Measurements from ENCODE around the gene HMGCS2. TPM values are rescaled to one million over a fixed set of nuclear protein-coding genes. Genes with fewer than 3 reads are reported as not detected.
A peak's percentile ranks its signal among the peaks of the same experiment; 100 is the strongest.

Gene HMGCS2
- total RNA-seq, 4 donors from 2014 or later = 6.4 to 8.1 TPM; not detected in 2

GRCh38 chr1:119797606-119798005 is 28.9 kb upstream of the HMGCS2 start:
- intact Hi-C loops (cut with DNase I) = no loop called here
- TF ChIP-seq CTCF (IDR thresholded peaks at IDR 0.05) (no peak), POLR2A (IDR thresholded peaks at IDR 0.05) (no peak)
- no peaks in the 10 kb centered on the region for H3K9me3 ChIP-seq
- no peaks in the 10 kb centered on the region for H3K36me3 ChIP-seq
- WGBS, 2 donors = 96 to 97% methylated on average over 7 of the region's 7 CpGs
- DNase-seq = no peak
- H3K4me3 ChIP-seq (replicated peaks in 1 of 3) = no peak overlapping the region
- H3K27ac ChIP-seq = no peak overlapping the region
- no peaks in the 10 kb centered on the region for H3K27me3 ChIP-seq
- peaks cover 0 to 6% of the 10 kb centered on the region in 2 donors for H3K4me1 ChIP-seq

- Histone ChIP-seq H3K4me3 (replicated peaks in 1 of 3) (no peak overlapping the region), H3K27ac (no peak overlapping the region), H3K27me3 (no peaks in the 10 kb centered on the region), H3K9me3 (no peaks in the 10 kb centered on the region), H3K36me3 (no peaks in the 10 kb centered on the region), H3K4me1 (peaks cover 0 to 6% of the 10 kb centered on the region in 2 donors)
- TF ChIP-seq POLR2A (IDR thresholded peaks at IDR 0.05) = no peak
- no peak for TF ChIP-seq CTCF (IDR thresholded peaks at IDR 0.05)
- intact Hi-C loops (cut with DNase I) = no loop called here
- 75 to 86% methylated on average over 1 of the region's 1 CpG for WGBS, 2 donors
- no peak for DNase-seq
These were observed 28.5 kb upstream of the HMGCS2 start for GRCh38 chr1:119797162-119797561.

GRCh38 chr1:119795261-119796200 is 26.8 kb upstream of the HMGCS2 start:
- intact Hi-C loops (cut with DNase I) = no loop called here
- no peaks in the 10 kb centered on the region for H3K27me3 ChIP-seq
- no peaks in the 10 kb centered on the region for H3K9me3 ChIP-seq
- peak; percentile 49 to 79 for DNase-seq
- no peak overlapping the region for H3K27ac ChIP-seq
- TF ChIP-seq CTCF (IDR thresholded peaks at IDR 0.05) (no peak), POLR2A (IDR thresholded peaks at IDR 0.05) (no peak)
- H3K4me1 ChIP-seq = peaks cover 0 to 6% of the 10 kb centered on the region in 2 donors
- no peak overlapping the region for H3K4me3 ChIP-seq (replicated peaks in 1 of 3)
- WGBS, 2 donors = 83 to 91% methylated on average over 8 of the region's 9 CpGs
- H3K36me3 ChIP-seq = no peaks in the 10 kb centered on the region

DNA sequence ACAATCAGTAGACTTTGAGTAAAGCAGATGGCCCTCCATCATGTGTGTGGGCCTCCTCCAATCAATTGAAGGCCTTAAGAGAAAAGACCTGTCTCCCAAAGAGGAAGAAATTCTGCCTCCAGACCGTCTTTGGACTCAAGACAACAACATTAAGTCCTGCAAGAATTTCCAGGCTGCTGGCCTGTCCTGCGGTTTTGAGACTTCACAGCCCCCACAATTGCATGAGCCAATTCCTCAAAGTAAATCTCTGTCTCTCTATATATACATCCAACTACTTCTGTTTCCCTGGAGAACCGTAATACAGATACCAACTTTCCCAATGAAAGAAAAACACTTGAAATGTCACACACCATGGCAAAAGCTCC is 26.2 kb upstream of the HMGCS2 start:
- H3K4me1 ChIP-seq = peaks cover 0 to 6% of the 10 kb centered on the region in 2 donors
- no peak for DNase-seq
- no peak overlapping the region for H3K4me3 ChIP-seq (replicated peaks in 1 of 3)
- intact Hi-C loops (cut with DNase I) = no loop called here
- H3K27me3 ChIP-seq = no peaks in the 10 kb centered on the region
- H3K36me3 ChIP-seq = no peaks in the 10 kb centered on the region
- no peak for TF ChIP-seq CTCF (IDR thresholded peaks at IDR 0.05)
- TF ChIP-seq POLR2A (IDR thresholded peaks at IDR 0.05) = no peak
- WGBS, 2 donors = 50 to 56% methylated on average over 3 of the region's 3 CpGs
- no peaks in the 10 kb centered on the region for H3K9me3 ChIP-seq
- H3K27ac ChIP-seq = no peak overlapping the region

DNA sequence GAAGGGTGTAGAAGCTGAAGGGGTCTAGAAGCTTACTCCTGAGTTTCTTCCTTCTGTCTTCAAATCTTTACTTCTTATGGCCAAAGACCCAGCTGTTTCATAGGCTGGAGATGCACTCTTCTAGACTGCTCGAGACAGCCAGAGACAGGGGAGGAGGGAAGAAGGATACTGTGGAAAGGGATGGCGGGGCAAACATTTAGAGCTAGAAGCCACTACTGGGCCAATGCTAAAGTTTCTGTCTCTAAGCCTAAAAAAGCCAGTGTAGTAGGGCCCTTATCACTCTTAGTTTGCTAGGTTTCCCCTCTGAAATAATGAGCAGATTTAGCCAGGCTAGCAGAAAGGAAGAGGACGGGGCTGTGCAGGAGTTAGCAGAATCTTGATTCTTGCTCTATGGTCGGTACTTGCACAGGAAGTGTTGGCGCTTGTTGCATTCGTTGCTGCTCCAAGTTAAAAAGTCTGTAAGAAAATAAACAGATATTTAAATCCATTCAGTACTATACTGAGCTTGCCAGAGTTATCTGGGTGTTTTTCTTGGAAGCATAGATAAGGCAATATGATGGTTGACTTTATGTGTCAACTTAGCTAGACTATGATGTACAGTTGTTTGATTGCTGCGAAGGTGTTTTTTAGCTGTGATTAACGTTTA is 25.6 kb upstream of the HMGCS2 start:
- Histone ChIP-seq H3K27ac (no peak overlapping the region), H3K36me3 (no peaks in the 10 kb centered on the region), H3K4me1 (peaks cover 0 to 6% of the 10 kb centered on the region in 2 donors), H3K27me3 (no peaks in the 10 kb centered on the region), H3K9me3 (no peaks in the 10 kb centered on the region), H3K4me3 (replicated peaks in 1 of 3) (no peak overlapping the region)
- TF ChIP-seq POLR2A (IDR thresholded peaks at IDR 0.05) (no peak), CTCF (IDR thresholded peaks at IDR 0.05) (no peak)
- 77 to 81% methylated on average over 8 of the region's 8 CpGs for WGBS, 2 donors
- DNase-seq = no peak
- intact Hi-C loops (cut with DNase I) = no loop called here

Measured in thyroid gland (tissue), 4 donors.